T-helper 2 cell treated with Interferon-gamma antibody and Interleukin-4, amounts not matched to agents 5 μg/mL and 100 μg/mL, for 36 hours (primary cell): ENCODE measurements around the gene BRSK1.
A peak's percentile ranks its signal among the peaks of the same experiment; 100 is the strongest.
"Not testable (repeated sequence)": the region's sequence is repeated elsewhere in the genome, so short reads cannot be mapped to it uniquely, and the experiment has no call there.

Experiments
- DNase-seq: peaks from one replicate; pipeline ENCODE4 v3.0.0; 2021; ENCODE audit warnings: low spot score
- H3K27ac Mint-ChIP-seq: one replicate; pipeline ENCODE4 v1.8.0; 2021; ENCODE audit warnings: mild to moderate bottlenecking, mixed read lengths
- H3K27me3 Mint-ChIP-seq: one replicate; pipeline ENCODE4 v1.8.0; 2021; ENCODE audit warnings: low read depth, mixed read lengths
- H3K36me3 Mint-ChIP-seq: one replicate; pipeline ENCODE4 v1.8.0; 2021; ENCODE audit warnings: low read depth, mixed read lengths
- H3K4me1 Mint-ChIP-seq: one replicate; pipeline ENCODE4 v1.8.0; 2021; ENCODE audit warnings: low read depth, mixed read lengths
- H3K4me3 Mint-ChIP-seq: one replicate; pipeline ENCODE4 v1.8.0; 2022; ENCODE audit warnings: mild to moderate bottlenecking, moderate library complexity, mixed read lengths
- H3K9me3 Mint-ChIP-seq: one replicate; pipeline ENCODE4 v1.8.0; 2021; ENCODE audit warnings: mixed read lengths

Gene BRSK1

DNA sequence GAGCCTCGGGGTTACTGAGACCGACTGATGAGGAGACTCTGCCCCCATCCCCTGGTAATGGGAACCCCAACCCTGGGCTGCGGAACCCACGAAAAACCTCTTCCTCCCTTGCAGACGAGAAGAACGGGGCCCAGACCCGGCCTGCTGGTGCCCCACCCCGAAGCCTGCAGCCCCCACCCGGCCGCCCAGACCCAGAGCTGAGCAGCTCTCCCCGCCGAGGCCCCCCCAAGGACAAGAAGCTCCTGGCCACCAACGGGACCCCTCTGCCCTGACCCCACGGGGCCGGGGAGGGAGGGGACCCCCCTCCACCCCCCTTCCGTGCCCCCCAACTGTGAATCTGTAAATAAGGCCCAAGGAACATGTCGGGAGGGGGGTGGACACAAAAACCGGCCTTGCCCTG lies 28.0 kb downstream of the BRSK1 start:
- no peak for DNase-seq
- Mint-ChIP-seq H3K36me3 (no peaks in the 10 kb centered on the region), H3K27ac (no peak overlapping the region), H3K27me3 (no peaks in the 10 kb centered on the region), H3K9me3 (no peaks in the 10 kb centered on the region), H3K4me3 (no peak overlapping the region), H3K4me1 (no peaks in the 10 kb centered on the region)

DNA sequence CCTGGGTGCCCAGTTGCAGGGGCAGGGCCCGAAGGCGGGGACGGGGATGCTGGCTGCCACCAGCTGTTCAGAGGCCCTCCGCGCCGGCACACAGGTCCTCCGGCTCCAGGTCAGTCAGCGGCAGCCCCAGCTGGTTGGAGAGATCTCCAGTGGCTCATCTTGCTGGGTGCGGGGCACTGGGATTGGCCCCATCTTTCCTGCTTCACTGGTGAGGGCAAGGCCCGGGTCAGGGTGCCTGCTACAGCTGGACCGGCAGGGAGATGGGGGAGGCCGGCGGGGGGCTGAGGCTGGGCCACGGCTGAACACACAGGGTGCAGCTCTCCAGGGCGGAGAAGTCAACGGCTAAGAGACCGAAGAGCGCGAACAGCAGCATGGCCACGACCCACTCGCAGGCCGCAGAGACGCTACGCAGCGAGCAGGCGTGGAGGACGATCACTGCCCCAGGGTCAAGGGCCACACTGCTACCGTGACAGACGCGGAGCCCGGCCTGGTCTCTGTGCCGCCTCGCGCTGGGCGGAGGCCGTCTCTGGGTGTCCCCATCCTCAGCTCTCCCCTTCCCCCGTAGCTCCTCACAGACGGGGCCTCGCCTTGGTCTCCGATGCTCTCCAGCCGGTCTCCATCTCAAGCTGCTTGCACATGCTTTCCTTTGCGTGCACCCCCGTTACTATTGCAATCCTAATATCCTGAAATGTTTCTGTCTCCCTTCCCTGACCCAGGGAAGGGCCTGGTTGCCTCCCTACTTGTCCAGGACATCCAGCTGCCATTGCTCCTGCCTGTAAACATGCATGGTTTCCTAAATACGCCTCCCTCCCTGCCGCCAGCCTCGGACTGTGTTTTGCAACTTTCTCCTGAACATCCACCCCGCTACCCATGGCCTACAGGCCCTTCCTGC lies 29.1 kb downstream of the BRSK1 start:
- Mint-ChIP-seq H3K9me3 (no peaks in the 10 kb centered on the region), H3K36me3 (no peaks in the 10 kb centered on the region), H3K4me1 (no peaks in the 10 kb centered on the region), H3K4me3 (no peak overlapping the region), H3K27ac (no peak overlapping the region), H3K27me3 (no peaks in the 10 kb centered on the region)
- no peak for DNase-seq

DNA sequence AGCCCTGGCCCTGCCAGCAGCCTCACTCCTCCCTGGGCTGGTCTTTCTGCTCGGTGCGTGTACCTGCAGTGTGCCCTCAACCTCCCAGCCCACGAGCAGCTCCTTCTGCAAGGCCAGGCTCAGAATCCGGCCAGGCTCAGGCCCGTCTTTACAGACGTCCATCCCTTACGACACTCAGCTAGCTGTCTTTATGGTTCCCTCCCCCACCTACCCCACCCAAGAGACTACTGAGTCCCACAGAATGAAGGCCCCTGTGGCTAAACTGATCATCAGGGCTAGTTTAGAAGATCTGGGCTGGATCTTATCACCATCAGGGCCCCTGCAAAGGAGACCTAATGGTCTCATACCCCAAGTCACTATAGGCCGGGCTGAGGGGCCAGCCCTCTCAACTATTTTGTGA lies 30.6 kb downstream of the BRSK1 start:
- no peak for DNase-seq
- no peaks in the 10 kb centered on the region for H3K9me3 Mint-ChIP-seq
- no peaks in the 10 kb centered on the region for H3K4me1 Mint-ChIP-seq
- no peaks in the 10 kb centered on the region for H3K36me3 Mint-ChIP-seq
- H3K4me3 Mint-ChIP-seq = no peak overlapping the region
- no peak overlapping the region for H3K27ac Mint-ChIP-seq
- H3K27me3 Mint-ChIP-seq = no peaks in the 10 kb centered on the region

DNA sequence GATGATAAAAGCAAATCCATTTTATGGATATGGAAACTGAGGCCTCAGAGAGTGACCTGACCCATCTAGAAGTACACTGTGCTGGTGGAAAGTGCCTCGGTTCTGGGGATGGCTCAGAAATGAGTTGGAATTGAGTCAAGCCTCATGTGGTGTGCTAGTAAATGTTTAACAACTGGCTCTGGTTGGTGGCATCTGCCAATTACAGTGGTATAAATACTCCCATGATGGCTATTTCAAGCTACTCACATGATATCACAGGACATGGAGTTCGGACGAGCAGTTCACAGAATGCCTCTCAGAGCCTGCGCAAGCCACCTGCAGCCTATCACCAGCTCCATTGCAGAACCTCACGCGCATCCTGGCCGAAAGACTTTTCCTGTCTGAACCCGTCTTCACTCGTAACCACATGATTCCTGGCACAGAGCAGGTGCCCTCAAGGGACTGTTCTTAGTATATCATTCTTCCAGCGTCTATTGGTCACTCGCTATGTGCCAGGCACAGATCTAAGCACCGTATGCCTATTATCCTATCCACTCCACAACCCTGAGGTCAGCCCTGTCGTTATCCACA lies 32.2 kb downstream of the BRSK1 start:
- Mint-ChIP-seq H3K36me3 (no peaks in the 10 kb centered on the region), H3K9me3 (no peaks in the 10 kb centered on the region)
- DNase-seq = no peak

DNA sequence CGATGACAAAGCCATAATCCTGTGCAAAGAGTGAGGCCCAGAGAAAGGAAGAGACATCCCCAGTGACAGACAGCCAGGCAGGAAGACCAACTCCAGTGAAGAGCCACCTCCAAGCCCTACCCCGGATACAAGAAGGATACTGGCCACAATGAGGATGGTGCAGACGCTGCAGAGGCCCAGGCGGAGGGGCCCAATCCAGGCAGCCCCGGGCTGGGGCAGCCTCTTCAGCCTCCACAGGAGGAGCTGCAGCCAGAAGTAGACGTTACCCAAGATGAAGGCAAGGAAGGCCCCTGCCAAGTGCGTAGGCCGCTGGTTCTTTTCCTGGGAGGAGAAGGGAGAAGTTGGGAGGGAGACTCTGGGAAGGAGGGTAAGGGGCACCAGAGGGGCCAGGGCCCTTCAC lies 32.8 kb downstream of the BRSK1 start:
- no peak overlapping the region for H3K4me3 Mint-ChIP-seq
- no peaks in the 10 kb centered on the region for H3K27me3 Mint-ChIP-seq
- no peak for DNase-seq
- H3K9me3 Mint-ChIP-seq = no peaks in the 10 kb centered on the region
- no peak overlapping the region for H3K27ac Mint-ChIP-seq
- no peaks in the 10 kb centered on the region for H3K36me3 Mint-ChIP-seq
- H3K4me1 Mint-ChIP-seq = peaks cover 3% of the 10 kb centered on the region

More for the DNA sequence above, 32.2 kb downstream of the BRSK1 start:
- Mint-ChIP-seq H3K27ac (no peak overlapping the region), H3K4me1 (peaks cover under 1% of the 10 kb centered on the region), H3K4me3 (no peak overlapping the region), H3K27me3 (no peaks in the 10 kb centered on the region)

DNA sequence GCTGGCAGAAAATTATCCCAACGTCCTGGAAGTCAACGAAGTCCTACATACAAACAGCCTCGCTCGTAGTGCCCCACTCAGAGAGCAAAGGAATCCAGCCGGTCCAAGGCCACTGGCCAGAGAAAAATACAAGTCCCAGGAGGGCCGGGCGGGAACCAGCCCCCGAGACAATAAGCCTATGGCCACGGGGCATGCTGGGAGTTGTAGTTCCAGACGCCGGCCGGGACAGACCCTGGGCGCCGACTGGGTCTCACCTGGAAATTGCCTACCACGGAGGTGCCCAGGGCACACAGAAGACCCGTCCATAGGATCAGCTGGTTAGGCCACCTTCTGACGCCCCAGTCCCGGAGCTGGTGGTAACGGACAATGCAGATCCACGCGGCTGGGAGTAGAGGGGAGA lies 36.0 kb downstream of the BRSK1 start:
- H3K4me1 Mint-ChIP-seq = peaks cover 6% of the 10 kb centered on the region

DNA sequence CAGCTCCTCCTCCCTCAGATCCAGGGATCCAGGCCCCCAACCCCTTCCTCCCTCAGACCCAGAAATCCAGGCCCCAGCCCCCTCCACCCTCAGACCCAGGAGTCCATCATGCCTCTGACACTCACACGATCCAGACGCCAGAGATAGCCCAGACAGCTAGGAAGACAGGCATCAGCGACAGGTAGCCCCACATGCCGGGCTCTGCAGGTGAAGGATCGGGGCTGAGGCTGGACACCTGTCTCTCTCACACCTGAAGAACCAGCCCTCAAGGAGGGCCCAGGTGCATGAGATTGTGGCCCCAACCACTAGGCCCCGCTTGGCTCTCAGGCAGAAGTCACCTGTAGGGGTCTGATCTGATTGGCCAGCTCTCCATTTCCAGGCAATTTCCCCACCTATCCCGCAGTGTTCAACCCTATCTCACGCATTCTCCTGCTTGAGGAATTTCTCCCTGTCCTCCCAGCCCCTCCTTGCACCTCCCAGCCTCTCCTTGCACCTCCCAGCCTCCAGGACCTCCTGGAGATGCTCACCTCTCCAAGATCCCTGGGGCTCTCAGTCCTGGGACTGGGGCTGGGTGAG lies 37.1 kb downstream of the BRSK1 start:
- Mint-ChIP-seq H3K36me3 (no peaks in the 10 kb centered on the region), H3K4me3 (no peak overlapping the region), H3K9me3 (no peaks in the 10 kb centered on the region), H3K27ac (no peak overlapping the region), H3K4me1 (peaks cover 10% of the 10 kb centered on the region), H3K27me3 (peaks cover 7% of the 10 kb centered on the region)
- no peak for DNase-seq

More for the DNA sequence above, 36.0 kb downstream of the BRSK1 start:
- Mint-ChIP-seq H3K27ac (no peak overlapping the region), H3K36me3 (no peaks in the 10 kb centered on the region), H3K9me3 (no peaks in the 10 kb centered on the region), H3K4me3 (no peak overlapping the region), H3K27me3 (peaks cover 7% of the 10 kb centered on the region)
- DNase-seq = no peak

DNA sequence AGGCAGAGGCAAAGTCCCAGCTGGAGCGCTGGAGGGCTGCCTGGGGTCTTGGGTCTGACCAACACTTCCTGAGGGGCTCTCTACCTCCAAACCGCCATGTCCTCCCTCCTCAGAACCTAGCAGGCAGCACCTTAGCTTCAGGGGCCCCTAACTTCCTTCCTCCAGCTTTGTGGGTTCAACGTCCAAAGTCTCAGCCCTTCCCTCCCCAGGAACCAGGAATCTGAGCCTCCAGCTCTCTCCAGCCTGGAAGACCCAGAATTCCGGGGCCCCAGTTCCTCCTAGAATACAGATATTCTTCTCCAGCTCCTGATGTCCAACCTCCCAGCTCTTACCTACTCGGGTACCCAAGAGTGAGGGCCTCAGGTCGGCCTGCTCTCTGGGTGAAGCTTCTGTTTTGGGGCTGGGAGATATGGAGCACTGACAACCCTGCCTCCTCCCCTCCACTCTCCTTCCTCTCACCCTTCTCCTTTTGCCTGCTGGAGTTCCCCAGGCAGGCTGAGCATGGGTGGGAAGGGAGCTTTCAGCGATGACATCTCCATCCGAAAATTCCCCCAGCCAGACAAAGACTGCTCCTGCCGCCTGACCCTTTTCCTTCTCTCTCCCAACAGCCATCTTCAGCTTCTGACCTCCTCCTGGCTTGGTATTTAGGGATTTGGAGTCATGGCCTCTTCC lies 37.8 kb downstream of the BRSK1 start:
- no peak overlapping the region for H3K27ac Mint-ChIP-seq
- H3K27me3 Mint-ChIP-seq = peaks cover 7% of the 10 kb centered on the region
- no peaks in the 10 kb centered on the region for H3K9me3 Mint-ChIP-seq
- no peak overlapping the region for H3K4me3 Mint-ChIP-seq
- peaks cover 10% of the 10 kb centered on the region for H3K4me1 Mint-ChIP-seq
- no peaks in the 10 kb centered on the region for H3K36me3 Mint-ChIP-seq
- DNase-seq = no peak

DNA sequence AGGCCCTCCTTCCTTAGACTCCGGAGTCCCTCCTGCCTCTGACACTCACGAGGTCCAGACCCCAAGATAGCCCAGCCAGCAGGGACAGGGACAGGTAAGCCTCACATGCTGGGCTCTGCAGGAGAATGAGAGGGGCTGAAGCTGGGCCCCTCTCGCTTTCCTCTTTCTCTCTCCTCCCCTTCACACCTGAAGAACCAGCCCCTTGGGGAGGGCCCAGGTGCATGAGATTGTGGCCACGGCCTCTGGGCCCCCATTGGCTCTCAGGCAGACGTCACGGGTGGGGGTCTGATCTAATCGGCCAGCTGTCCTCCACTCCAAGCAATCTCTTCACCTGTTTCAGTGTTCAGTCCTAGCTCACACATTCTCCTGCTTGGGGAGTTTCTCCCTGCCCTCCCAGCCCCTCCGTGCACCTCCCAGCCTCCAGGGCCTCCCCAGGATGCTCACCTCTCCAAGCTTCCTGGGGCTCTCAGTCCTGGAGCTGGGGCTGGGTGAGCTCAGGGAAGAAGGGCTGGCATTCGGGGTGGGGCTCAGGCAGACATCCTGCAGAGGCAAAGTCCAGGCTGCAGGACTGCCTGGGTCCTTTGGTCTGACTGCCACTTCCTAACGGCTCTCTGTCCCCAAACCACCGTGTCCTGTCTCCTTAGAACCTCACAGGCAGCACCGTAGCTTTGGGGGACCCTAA lies 38.5 kb downstream of the BRSK1 start:
- H3K4me1 Mint-ChIP-seq = peaks cover 10% of the 10 kb centered on the region
- H3K36me3 Mint-ChIP-seq = no peaks in the 10 kb centered on the region

DNA sequence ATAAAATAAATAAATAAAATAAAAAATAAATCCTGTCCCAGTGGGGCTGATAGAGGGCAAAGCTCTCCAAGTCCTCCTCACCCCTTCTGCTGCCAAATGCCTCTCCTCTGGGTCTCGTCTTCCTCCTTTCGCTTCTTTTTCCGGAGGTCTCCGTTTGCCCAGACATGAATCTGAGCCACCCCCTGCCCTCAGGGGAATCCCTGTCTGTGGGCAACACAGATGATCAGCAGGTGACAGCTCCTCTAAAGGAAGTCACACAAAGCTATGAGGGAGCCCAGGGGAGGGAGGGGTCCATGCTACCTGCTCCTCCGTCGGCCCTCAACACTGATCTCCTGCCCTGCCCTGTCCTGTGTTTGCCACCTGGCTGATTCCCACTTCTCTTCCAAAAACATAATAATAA lies 40.9 kb downstream of the BRSK1 start:
- H3K27me3 Mint-ChIP-seq = peaks cover 7% of the 10 kb centered on the region
- no peaks in the 10 kb centered on the region for H3K36me3 Mint-ChIP-seq
- peaks cover 10% of the 10 kb centered on the region for H3K4me1 Mint-ChIP-seq
- no peak for DNase-seq
- no peaks in the 10 kb centered on the region for H3K9me3 Mint-ChIP-seq
- H3K4me3 Mint-ChIP-seq = peak overlapping the region; percentile 3
- H3K27ac Mint-ChIP-seq = no peak overlapping the region

More for the DNA sequence above, 38.5 kb downstream of the BRSK1 start:
- no peaks in the 10 kb centered on the region for H3K9me3 Mint-ChIP-seq
- no peak overlapping the region for H3K27ac Mint-ChIP-seq
- peaks cover 7% of the 10 kb centered on the region for H3K27me3 Mint-ChIP-seq
- no peak for DNase-seq
- no peak overlapping the region for H3K4me3 Mint-ChIP-seq

DNA sequence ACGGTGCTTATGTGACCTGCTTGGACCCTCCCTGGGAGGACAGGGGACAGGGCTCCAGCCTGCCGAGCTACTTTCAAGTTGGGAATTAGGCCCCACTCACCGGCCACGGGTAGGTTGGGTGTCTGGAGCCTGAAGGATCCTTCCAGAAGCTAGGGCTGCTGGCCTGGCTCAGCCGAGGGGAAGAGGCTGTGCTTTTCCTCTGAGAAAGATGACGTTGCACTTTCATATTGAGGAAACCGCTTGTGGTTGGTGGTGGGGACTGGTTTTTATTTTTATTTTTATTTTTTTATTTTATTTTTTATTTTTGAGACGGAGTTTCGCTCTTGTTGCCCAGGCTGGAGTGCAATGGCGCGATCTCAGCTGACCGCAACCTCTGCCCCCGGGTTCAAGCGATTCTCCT lies 41.4 kb downstream of the BRSK1 start, which contains the start of gene TMEM150B:
Gene TMEM150B (minus strand): TSS at position 170 of the 400 bp plus-strand sequence. CDS start 4,305 bp downstream, outside the sequence.
- no peak for DNase-seq
- peaks cover 10% of the 10 kb centered on the region for H3K4me1 Mint-ChIP-seq
- peaks cover 7% of the 10 kb centered on the region for H3K27me3 Mint-ChIP-seq
- peak within 1 kb of the TSS; percentile 3 for H3K4me3 Mint-ChIP-seq
- no peaks in the 10 kb centered on the region for H3K36me3 Mint-ChIP-seq
- no peak within 1 kb of the TSS for H3K27ac Mint-ChIP-seq
- no peaks in the 10 kb centered on the region for H3K9me3 Mint-ChIP-seq

DNA sequence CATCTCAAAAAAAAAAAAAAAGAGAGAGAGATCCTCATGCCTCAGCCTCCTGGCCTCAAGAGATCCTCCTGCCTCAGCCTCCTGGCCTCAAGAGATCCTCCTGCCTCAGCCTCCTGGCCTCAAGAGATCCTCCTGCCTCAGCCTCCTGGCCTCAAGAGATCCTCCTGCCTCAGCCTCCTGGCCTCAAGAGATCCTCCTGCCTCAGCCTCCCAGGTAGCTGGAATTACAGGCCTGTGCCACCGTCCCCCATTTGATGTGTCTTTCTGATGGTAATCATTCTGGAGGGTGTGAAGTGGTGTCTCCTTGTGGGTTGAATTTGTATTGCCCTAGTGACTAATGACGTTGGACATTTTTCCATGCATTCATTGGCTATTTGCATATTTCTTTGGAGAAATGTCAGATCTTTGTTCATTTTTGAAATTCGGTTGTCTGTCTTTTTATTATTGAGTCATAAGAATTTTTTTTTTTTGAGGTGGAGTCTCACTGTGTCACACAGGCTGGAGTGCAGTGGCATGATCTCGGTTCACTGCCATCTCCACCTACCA lies 45.0 kb downstream of the BRSK1 start:
- not testable (repeated sequence) for H3K27ac Mint-ChIP-seq

DNA sequence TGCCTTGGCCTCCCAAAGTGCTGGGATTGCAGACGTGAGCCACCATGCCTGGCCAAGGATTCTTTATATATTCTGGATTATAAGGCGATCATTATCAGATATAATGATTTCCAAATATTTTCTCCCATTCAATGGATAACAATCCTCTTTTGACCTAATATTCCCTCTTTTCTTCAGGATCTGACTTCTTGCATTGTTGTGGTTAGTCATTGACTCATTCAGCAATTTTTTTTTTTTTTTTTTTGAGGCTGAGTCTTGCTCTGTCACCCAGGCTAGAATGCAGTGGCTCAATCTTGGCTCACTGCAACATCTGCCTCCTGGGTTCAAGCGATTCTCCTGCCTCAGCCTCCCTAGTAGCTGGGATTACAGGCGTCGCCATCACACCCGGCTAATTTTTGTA lies 46.0 kb downstream of the BRSK1 start:
- H3K36me3 Mint-ChIP-seq, H3K27ac Mint-ChIP-seq, H3K4me1 Mint-ChIP-seq, DNase-seq, H3K4me3 Mint-ChIP-seq, H3K9me3 Mint-ChIP-seq, H3K27me3 Mint-ChIP-seq: not testable (repeated sequence)

More for the DNA sequence above, 45.0 kb downstream of the BRSK1 start:
- not testable (repeated sequence) for H3K27me3 Mint-ChIP-seq, H3K4me1 Mint-ChIP-seq, DNase-seq, H3K9me3 Mint-ChIP-seq, H3K4me3 Mint-ChIP-seq, H3K36me3 Mint-ChIP-seq
